ENCODE results near the gene ESR1. TPM values are rescaled to one million over a fixed set of nuclear protein-coding genes. Genes with fewer than 3 reads are reported as not detected.

Gene ESR1
- polyA plus RNA-seq, 1 of the 3 experiments (the other 2 are of a cell fraction) = under 0.01 TPM

DNA sequence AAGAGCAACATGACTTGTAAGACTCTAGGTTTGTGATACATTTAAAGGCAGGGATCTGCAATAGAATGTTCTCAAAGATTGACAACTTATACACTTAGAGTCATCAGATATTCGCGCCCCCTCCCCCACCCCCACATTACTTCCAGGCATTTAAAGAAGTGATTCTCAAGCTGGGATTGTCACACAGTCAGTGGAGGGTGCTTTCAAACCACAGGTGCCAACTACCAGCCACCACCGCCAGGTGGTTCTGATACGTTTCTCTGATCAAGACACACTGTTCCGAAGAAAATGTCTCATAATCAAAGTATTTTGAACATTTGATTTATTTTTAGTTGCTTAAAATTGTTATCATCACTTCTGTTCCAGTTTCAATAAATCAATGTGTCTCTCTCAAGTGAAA is 357.5 kb downstream of the ESR1 start:
- no peaks in the 10 kb centered on the region; a peak in 2 of 4 replicates for H3K4me1 ChIP-seq (ENCODE audit: control insufficient read depth in 1 of 2, insufficient read depth in 2 of 2, low read depth in 1 of 2, low read length in 1 of 2)

DNA sequence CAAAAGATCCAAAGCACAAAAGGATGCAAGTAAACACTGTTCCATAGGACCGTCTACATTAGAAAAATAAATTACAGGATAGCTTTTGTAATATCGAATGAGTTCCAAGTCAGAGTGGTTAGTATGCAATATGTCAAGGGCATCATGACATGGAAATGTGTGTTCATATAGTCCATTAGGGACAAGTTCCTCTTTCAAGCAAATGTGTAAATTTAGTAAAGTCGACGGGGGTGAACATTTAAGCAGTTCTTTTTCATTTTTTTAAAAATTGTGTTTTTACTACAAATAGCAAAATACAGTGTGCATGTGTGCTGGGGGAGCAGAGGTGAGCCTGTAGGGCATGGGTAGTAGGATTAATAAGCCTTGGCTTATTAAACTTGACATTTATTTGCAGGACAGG is 359.0 kb downstream of the ESR1 start:
- H3K27me3 ChIP-seq (ENCODE audit: insufficient read depth) = no peaks in the 10 kb centered on the region
- no peaks in the 10 kb centered on the region; a peak in 1 of 4 replicates for H3K4me1 ChIP-seq (ENCODE audit: control insufficient read depth in 1 of 2, insufficient read depth in 2 of 2, low read depth in 1 of 2, low read length in 1 of 2)
- H3K36me3 ChIP-seq (replicated peaks in 1 of 2; ENCODE audit: control insufficient read depth in 1 of 2, insufficient read depth in 2 of 2, low read length in 1 of 2) = peaks cover 23 to 39% of the 10 kb centered on the region in 2 experiments
- H3K4me3 ChIP-seq (ENCODE audit: low read depth in 2 of 2, low read length in 1 of 2) = no peak overlapping the region
- H2AFZ ChIP-seq (ENCODE audit: low read depth) = no peak overlapping the region
- TF ChIP-seq RFX5 (IDR thresholded peaks at IDR 0.05; ENCODE audit: low read length) (no peak), TAF1 (IDR thresholded peaks at IDR 0.05; ENCODE audit: borderline replicate concordance, low read depth, low read length) (no peak), FOXJ3 (CRISPR knock-in tag; IDR thresholded peaks at IDR 0.05) (no peak), RCOR1 (IDR thresholded peaks at IDR 0.05; ENCODE audit: low read length) (no peak), RXRA (IDR thresholded peaks at IDR 0.05; ENCODE audit: borderline replicate concordance, low read depth) (no peak), MEF2A (IDR thresholded peaks at IDR 0.05; ENCODE audit: borderline replicate concordance, low read depth) (no peak)
- TF ChIP-seq, protein P1, sequence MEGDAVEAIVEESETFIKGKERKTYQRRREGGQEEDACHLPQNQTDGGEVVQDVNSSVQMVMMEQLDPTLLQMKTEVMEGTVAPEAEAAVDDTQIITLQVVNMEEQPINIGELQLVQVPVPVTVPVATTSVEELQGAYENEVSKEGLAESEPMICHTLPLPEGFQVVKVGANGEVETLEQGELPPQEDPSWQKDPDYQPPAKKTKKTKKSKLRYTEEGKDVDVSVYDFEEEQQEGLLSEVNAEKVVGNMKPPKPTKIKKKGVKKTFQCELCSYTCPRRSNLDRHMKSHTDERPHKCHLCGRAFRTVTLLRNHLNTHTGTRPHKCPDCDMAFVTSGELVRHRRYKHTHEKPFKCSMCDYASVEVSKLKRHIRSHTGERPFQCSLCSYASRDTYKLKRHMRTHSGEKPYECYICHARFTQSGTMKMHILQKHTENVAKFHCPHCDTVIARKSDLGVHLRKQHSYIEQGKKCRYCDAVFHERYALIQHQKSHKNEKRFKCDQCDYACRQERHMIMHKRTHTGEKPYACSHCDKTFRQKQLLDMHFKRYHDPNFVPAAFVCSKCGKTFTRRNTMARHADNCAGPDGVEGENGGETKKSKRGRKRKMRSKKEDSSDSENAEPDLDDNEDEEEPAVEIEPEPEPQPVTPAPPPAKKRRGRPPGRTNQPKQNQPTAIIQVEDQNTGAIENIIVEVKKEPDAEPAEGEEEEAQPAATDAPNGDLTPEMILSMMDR (IDR thresholded peaks at IDR 0.05) = no peak
- TF ChIP-seq, protein P2, sequence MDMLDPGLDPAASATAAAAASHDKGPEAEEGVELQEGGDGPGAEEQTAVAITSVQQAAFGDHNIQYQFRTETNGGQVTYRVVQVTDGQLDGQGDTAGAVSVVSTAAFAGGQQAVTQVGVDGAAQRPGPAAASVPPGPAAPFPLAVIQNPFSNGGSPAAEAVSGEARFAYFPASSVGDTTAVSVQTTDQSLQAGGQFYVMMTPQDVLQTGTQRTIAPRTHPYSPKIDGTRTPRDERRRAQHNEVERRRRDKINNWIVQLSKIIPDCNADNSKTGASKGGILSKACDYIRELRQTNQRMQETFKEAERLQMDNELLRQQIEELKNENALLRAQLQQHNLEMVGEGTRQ (IDR thresholded peaks at IDR 0.05; ENCODE audit: borderline replicate concordance, low read depth, low read length) = no peak
- TF ChIP-seq, protein P3, sequence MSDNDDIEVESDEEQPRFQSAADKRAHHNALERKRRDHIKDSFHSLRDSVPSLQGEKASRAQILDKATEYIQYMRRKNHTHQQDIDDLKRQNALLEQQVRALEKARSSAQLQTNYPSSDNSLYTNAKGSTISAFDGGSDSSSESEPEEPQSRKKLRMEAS (IDR thresholded peaks at IDR 0.05; ENCODE audit: low read depth) = no peak
- H3K27ac ChIP-seq (ENCODE audit: low read depth in 2 of 2, low read length in 1 of 2) = no peak overlapping the region
- H3K9ac ChIP-seq = no peak overlapping the region
- H3K9me3 ChIP-seq = no peaks in the 10 kb centered on the region
- H3K4me2 ChIP-seq = no peak overlapping the region
- CTCF ChIA-PET = interaction anchor here (1.7 kb wide), 1 partner anchor 42 kb away, joined by 5 read pairs; no protein-coding TSS in a partner anchor
- DNase-seq = no peak
- peaks cover 4% of the 10 kb centered on the region for H3F3A ChIP-seq (replicated peaks; ENCODE audit: insufficient read depth)
- no peaks in the 10 kb centered on the region for H3K9me2 ChIP-seq
- no peaks in the 10 kb centered on the region; the same call in 1 of the 2 replicates for H3K79me2 ChIP-seq (ENCODE audit: insufficient read depth)
- WGBS (ENCODE audit: low lambda C conversion rate) = 75% methylated on average over 4 of the region's 4 CpGs
- no peaks in the 10 kb centered on the region for H4K20me1 ChIP-seq (ENCODE audit: insufficient read depth)
- POLR2A ChIA-PET = no interaction called here

More for the DNA sequence above, 357.5 kb downstream of the ESR1 start:
- no peaks in the 10 kb centered on the region for H4K20me1 ChIP-seq (ENCODE audit: insufficient read depth)
- POLR2A ChIA-PET = no interaction called here
- no peaks in the 10 kb centered on the region for H3K9me3 ChIP-seq
- 98% methylated on average over 5 of the region's 5 CpGs for WGBS (ENCODE audit: low lambda C conversion rate)
- no peaks in the 10 kb centered on the region for H3K27me3 ChIP-seq (ENCODE audit: insufficient read depth)
- H3K4me3 ChIP-seq (ENCODE audit: low read depth in 2 of 2, low read length in 1 of 2) = no peak overlapping the region
- H3K9me2 ChIP-seq = no peaks in the 10 kb centered on the region
- H2AFZ ChIP-seq (ENCODE audit: low read depth) = no peak overlapping the region
- peaks cover 4% of the 10 kb centered on the region for H3F3A ChIP-seq (replicated peaks; ENCODE audit: insufficient read depth)
- H3K4me2 ChIP-seq = no peak overlapping the region
- peaks cover 25 to 26% of the 10 kb centered on the region in 2 experiments for H3K36me3 ChIP-seq (replicated peaks in 1 of 2; ENCODE audit: control insufficient read depth in 1 of 2, insufficient read depth in 2 of 2, low read length in 1 of 2)
- DNase-seq = no peak
- H3K9ac ChIP-seq = no peak overlapping the region
- H3K27ac ChIP-seq (ENCODE audit: low read depth in 2 of 2, low read length in 1 of 2) = no peak overlapping the region
- TF ChIP-seq ELF1 (IDR thresholded peaks at IDR 0.05) (no peak), MEF2A (IDR thresholded peaks at IDR 0.05; ENCODE audit: borderline replicate concordance, low read depth) (no peak), FOXJ3 (CRISPR knock-in tag; IDR thresholded peaks at IDR 0.05) (no peak), RFX5 (IDR thresholded peaks at IDR 0.05; ENCODE audit: low read length) (no peak), NRF1 (IDR thresholded peaks at IDR 0.05; ENCODE audit: low read depth, low read length) (no peak), EP300 (IDR thresholded peaks at IDR 0.05; ENCODE audit: borderline replicate concordance in 1 of 2, low read depth in 1 of 2, low read length in 1 of 2) (no peak)
- no peaks in the 10 kb centered on the region; the same call in 1 of the 2 replicates for H3K79me2 ChIP-seq (ENCODE audit: insufficient read depth)
- CTCF ChIA-PET = no interaction called here

Data from SK-N-SH (cell line).